ENCODE results near the gene ALOX15. TPM values are rescaled to one million over a fixed set of nuclear protein-coding genes. Genes with fewer than 3 reads are reported as not detected.

ALOX15 gene
- total RNA-seq, 1 donor = not detected

- no peak overlapping the region for H3K4me3 ChIP-seq (ENCODE audit: low read depth, low read length)
- no peak for TF ChIP-seq CTCF (IDR thresholded peaks at IDR 0.05; ENCODE audit: insufficient read depth, low read depth, low read length)
- no peak for DNase-seq (ENCODE audit: low read depth)
Observed at GRCh38 chr17:4675791-4676190, 34.3 kb upstream of the ALOX15 start.

- no peak for TF ChIP-seq CTCF (IDR thresholded peaks at IDR 0.05; ENCODE audit: insufficient read depth, low read depth, low read length)
- no peak for DNase-seq (ENCODE audit: low read depth)
- H3K4me3 ChIP-seq (ENCODE audit: low read depth, low read length) = no peak overlapping the region
Observed at GRCh38 chr17:4674685-4674998, 33.2 kb upstream of the ALOX15 start.

DNA sequence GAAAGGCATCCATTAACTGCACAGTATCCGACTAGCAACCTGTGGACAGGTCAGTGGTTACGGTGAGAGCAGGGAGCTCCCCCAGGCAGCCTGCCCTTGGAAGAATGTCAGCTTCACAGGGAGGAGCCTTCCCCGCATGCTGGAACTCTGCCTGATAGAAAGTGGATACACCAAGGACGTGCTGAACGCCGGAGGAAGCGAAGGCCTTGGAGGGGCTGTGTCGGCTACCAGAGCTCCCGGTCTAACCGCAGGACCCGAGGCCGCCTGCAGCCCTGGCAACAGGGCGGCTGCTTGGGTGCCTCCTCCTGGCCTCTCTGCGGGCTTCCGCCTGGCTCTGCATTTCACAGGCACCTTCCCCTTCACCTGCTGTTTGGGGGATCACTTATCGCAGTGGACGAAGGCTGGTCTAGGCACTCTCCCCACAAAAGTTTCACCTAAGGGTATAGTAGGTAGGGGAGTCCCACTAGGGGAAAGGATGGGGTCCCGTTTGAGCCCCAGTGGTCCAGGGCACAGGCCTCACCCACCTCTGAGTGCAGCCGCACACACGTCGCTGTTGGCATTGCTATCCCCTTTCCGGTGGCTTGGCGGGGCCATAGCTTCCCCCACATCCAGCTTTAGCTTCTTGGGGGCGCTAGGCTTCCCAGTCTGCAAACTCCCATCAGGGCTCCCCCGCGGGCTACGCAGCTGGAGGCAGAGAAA lies 32.7 kb upstream of the ALOX15 start:
- H3K4me3 ChIP-seq (ENCODE audit: low read depth, low read length) = no peak overlapping the region
- no peak for DNase-seq (ENCODE audit: low read depth)
- TF ChIP-seq CTCF (IDR thresholded peaks at IDR 0.05; ENCODE audit: insufficient read depth, low read depth, low read length) = no peak

DNA sequence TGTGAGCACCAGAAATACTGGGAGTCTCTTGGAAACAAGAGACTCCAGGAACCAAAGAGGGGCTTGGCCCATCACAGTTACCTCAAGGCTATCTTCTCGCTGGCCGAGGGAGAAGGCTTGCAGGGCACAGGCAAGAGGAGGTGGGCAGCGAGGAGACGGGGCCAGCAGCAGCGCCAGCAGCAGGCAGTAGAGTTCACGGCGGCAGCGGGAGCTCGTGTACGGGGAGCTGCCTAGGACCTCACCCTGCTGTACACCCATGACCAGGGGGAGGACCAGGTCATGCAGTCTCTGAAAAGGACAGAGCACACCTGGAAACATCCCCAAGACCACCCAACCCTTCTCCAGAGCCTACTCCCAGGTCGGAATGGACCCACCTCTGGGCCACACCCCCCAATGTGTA lies 31.7 kb upstream of the ALOX15 start:
- no peak for DNase-seq (ENCODE audit: low read depth)
- TF ChIP-seq CTCF (IDR thresholded peaks at IDR 0.05; ENCODE audit: insufficient read depth, low read depth, low read length) = no peak
- H3K4me3 ChIP-seq (ENCODE audit: low read depth, low read length) = no peak overlapping the region

DNA sequence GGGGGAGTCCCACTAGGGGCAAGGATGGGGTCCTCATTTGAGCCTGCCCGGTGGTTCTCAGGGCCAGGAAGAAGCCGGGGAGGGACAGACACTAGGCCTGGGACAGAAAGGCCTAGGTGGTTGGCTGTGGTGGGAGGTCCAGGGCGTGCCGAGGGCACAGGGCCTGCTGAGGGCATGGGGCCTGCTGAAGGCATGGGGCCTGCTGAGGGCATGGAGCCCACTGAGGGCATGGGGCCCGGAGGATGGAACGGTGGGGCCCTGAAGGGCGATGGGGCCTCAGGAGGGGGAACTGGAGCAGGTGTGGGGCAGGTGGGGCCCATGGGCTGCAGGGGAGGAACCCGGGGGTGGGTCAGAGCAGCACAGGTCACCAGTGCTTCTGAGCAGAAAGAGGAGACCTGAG lies 31.3 kb upstream of the ALOX15 start:
- TF ChIP-seq CTCF (IDR thresholded peaks at IDR 0.05; ENCODE audit: insufficient read depth, low read depth, low read length) = no peak
- no peak overlapping the region for H3K4me3 ChIP-seq (ENCODE audit: low read depth, low read length)
- DNase-seq (ENCODE audit: low read depth) = no peak

DNA sequence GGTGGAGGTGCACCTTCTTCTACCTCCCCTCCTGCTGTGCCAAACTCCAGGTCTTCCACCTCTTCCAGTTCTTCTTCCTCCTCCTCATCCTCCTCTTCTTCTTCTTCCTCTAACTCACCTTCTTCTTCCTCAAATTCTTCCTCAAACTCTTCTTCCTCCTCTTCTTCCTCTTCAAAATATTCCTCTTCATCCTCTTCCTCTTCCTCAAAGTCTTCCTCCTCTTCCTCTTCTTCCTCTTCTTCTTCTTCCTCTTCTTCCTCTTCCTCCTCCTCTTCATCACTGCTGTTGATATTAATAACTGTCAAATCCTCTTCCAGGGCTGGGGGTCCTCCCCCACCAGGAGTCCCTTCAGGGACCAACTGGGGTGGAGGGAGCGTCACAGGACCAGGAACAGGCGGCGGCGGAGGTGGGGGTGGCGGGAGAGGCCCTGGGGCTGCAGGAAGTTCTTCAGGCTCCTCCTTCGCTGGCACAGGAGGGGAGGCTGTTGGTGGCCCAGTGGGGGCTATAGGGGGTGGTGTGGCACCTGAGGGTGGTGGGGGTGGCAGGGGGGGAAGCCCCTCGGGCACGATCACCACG lies 30.7 kb upstream of the ALOX15 start:
- H3K4me3 ChIP-seq (ENCODE audit: low read depth, low read length) = no peak overlapping the region
- no peak for DNase-seq (ENCODE audit: low read depth)
- no peak for TF ChIP-seq CTCF (IDR thresholded peaks at IDR 0.05; ENCODE audit: insufficient read depth, low read depth, low read length)

- no peak for TF ChIP-seq CTCF (IDR thresholded peaks at IDR 0.05; ENCODE audit: insufficient read depth, low read depth, low read length)
- no peak overlapping the region for H3K4me3 ChIP-seq (ENCODE audit: low read depth, low read length)
Observed at GRCh38 chr17:4667166-4667565, 25.7 kb upstream of the ALOX15 start.

More at GRCh38 chr17:4667166-4667565, 25.7 kb upstream of the ALOX15 start:
- DNase-seq (ENCODE audit: low read depth) = no peak
